Kidney (tissue), 14 donors: ENCODE results near the gene DMWD. TPM values are rescaled to one million over a fixed set of nuclear protein-coding genes. Genes with fewer than 3 reads are reported as not detected.
"Not testable (repeated sequence)": the region's sequence is repeated elsewhere in the genome, so short reads cannot be mapped to it uniquely, and the experiment has no call there.

Experiments
- DNase-seq, 5 donors: peaks; one replicate each; pipeline ENCODE4 v3.0.0-alpha.2; 2013 to 2020
- FAIRE-seq: peaks from 2 replicates; lab custom pipeline; 2012; peaks lifted over from hg19 to GRCh38; lab: Jason Lieb, UNC
- H3K27ac ChIP-seq, 2 donors: one replicate each; pipeline ENCODE4 v1.7.0; 2013; ENCODE audit warnings: low read depth in 2 of 2, low read length in 2 of 2, inconsistent platforms in 1 of 2
- H3K27me3 ChIP-seq: one replicate; pipeline ENCODE4 v1.7.1; 2013; ENCODE audit warnings: low read length, inconsistent platforms; ENCODE audit not compliant: control insufficient read depth, insufficient read depth
- H3K36me3 ChIP-seq, 3 donors: one replicate each; pipeline versions ENCODE4 v1.7.0 to v1.7.1; 2013; ENCODE audit warnings: low read length in 3 of 3, control low read depth in 1 of 3, inconsistent platforms in 1 of 3; ENCODE audit not compliant: insufficient read depth in 3 of 3, control insufficient read depth in 2 of 3
- H3K4me1 ChIP-seq, 3 donors: one replicate each; pipeline versions ENCODE4 v1.7.0 to v1.7.1; 2013; ENCODE audit warnings: low read length in 3 of 3, inconsistent platforms in 1 of 3, low read depth in 1 of 3; ENCODE audit not compliant: control insufficient read depth in 2 of 3, insufficient read depth in 2 of 3
- H3K4me3 ChIP-seq, 3 donors: one replicate each; pipeline versions ENCODE4 v1.7.0 to v1.8.1; 2013; ENCODE audit warnings: low read length in 3 of 3, control low read depth in 1 of 3, inconsistent platforms in 1 of 3
- H3K9ac ChIP-seq, 3 donors: one replicate each; pipeline versions ENCODE4 v1.7.0 to v1.7.1; 2013; ENCODE audit warnings: low read length in 3 of 3, control low read depth in 1 of 3, inconsistent platforms in 1 of 3
- H3K9me3 ChIP-seq, 3 donors: one replicate each; pipeline versions ENCODE4 v1.7.0 to v1.7.1; 2013; ENCODE audit warnings: low read length in 3 of 3, control low read depth in 1 of 3, inconsistent platforms in 1 of 3; ENCODE audit not compliant: control insufficient read depth in 2 of 3, insufficient read depth in 1 of 3
- intact Hi-C: fragments of 100-400 bp; cut with DNase I; formaldehyde crosslinking; loops from one replicate; pipeline ENCODE4 v1.11.1; 2022
- polyA plus RNA-seq: library from polyadenylated mRNA; stranded (reverse); fragments of 350-450 nt; fragmentation: Illumina TruSeq; extraction: RNeasy Lipid Tissue Mini Kit (QIAGEN cat#74804); gene quantifications from one replicate; pipeline ENCODE4 v1.2.3, GENCODE V29; 2014; ENCODE audit warnings: low read depth, low replicate concordance; ENCODE audit not compliant: insufficient read depth
- total RNA-seq: library from RNA; stranded (reverse); fragmentation: NEBNext Ultra II Directional; extraction: Animal tissue kit (Norgen Biotek cat#: 25700); gene quantifications from one replicate; pipeline ENCODE4 v1.2.1, GENCODE V29; 2021
- TF ChIP-seq, protein P1 (sequence below): IDR thresholded peaks from 3 replicates; pipeline ENCODE4 v1.5.1; 2012; ENCODE audit warnings: mild to moderate bottlenecking, moderate library complexity, borderline replicate concordance; ENCODE audit not compliant: insufficient read depth; ENCODE audit errors: extremely low read depth
- donor health status: control.
- donor health status: control.
- donor health status: control.
- donor health status: control.
- donor health status: control.
- donor health status: DM: yes; HTN: yes; CAD: no.
- donor health status: Normal renal cell carcinoma (clear cell type).

Gene DMWD
- total and polyA plus RNA-seq, 2 donors from 2014 or later, result 22.2 to 60.9 TPM

DNA sequence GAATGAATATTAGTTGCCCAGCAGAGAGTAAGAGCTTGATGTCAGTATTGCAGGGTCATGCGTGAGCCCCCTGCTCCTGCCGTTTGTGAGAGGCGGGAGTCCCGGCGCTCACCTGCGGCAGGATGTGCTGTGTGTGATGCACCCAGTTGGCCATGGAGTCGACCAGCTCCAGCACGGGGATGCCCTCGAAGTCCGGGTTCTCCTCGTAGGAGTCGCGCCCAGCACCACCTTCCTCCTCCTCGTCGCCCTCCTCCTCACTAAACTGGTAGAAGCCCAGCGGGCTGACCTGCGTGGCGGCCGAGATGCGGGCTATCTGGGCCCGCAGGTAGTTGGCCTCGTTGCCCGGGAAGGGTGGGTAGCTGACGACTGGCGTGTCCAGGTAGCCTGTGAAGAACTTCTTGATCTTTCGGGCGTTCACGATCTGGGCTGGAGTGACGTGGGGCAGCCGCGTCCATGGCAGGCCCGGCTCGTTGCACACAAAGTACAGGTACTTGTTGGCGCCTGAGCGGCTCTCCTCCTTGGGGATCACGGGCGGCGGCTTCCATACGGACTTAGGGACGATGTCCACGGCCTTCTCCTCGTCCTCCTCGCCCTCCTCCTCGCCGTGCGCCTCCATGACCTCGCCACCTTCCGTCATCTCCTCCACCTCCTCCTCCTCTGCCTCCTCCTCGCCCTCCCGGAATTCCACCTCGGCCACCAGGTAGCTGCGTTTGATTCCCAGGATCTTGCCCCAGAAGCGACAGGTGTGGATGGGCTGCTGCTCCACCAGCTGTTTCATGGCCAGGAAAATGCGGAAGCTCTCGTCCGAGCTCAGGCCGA is 11.7 kb upstream of the DMWD start:
- intact Hi-C loops, result no loop called here
- Histone ChIP-seq H3K27ac (no peak overlapping the region), H3K9me3 (no peaks in the 10 kb centered on the region), H3K27me3 (no peaks in the 10 kb centered on the region), H3K9ac (no peak overlapping the region), H3K36me3 (no peaks in the 10 kb centered on the region), H3K4me3 (no peak overlapping the region), H3K4me1 (no peaks in the 10 kb centered on the region)
- DNase-seq, result no peak
- FAIRE-seq, result no peak
- TF ChIP-seq, protein P1, sequence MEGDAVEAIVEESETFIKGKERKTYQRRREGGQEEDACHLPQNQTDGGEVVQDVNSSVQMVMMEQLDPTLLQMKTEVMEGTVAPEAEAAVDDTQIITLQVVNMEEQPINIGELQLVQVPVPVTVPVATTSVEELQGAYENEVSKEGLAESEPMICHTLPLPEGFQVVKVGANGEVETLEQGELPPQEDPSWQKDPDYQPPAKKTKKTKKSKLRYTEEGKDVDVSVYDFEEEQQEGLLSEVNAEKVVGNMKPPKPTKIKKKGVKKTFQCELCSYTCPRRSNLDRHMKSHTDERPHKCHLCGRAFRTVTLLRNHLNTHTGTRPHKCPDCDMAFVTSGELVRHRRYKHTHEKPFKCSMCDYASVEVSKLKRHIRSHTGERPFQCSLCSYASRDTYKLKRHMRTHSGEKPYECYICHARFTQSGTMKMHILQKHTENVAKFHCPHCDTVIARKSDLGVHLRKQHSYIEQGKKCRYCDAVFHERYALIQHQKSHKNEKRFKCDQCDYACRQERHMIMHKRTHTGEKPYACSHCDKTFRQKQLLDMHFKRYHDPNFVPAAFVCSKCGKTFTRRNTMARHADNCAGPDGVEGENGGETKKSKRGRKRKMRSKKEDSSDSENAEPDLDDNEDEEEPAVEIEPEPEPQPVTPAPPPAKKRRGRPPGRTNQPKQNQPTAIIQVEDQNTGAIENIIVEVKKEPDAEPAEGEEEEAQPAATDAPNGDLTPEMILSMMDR, result no peak

DNA sequence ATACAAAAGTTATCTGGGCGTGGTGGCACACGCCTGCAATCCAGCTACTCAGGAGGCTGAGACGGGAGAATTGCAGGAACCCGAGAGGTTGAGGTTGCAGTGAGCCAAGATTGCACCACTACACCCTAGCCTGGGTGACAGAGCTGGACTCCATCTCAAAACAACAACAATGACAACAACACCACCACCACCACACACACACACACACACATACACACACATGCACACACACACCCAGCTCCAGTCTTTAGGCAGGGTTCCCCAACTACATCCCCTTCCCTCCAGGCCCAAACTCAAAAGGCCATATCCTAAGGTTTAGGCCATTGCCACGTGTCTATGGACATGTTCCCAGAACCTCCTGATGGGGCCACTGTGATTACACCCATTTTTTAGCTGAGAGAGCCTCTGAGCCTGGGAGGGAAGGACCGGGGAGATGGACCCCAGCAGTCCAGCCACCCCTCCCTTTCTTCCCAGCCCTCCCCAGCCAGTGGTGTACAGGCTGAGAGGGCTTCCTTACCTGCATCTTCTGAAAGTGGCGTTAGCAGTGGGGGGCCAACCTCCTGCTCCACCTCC is 9.0 kb upstream of the DMWD start:
- no peaks in the 10 kb centered on the region for H3K4me1 ChIP-seq
- no peaks in the 10 kb centered on the region for H3K27me3 ChIP-seq
- H3K36me3 ChIP-seq, result no peaks in the 10 kb centered on the region
- DNase-seq (no peak), FAIRE-seq (no peak)
- intact Hi-C loops, result no loop called here
- TF ChIP-seq, protein P1, result no peak
- H3K9me3 ChIP-seq, result no peaks in the 10 kb centered on the region
- H3K4me3 ChIP-seq, result no peak overlapping the region
- H3K27ac ChIP-seq, result no peak overlapping the region
- no peak overlapping the region for H3K9ac ChIP-seq

DNA sequence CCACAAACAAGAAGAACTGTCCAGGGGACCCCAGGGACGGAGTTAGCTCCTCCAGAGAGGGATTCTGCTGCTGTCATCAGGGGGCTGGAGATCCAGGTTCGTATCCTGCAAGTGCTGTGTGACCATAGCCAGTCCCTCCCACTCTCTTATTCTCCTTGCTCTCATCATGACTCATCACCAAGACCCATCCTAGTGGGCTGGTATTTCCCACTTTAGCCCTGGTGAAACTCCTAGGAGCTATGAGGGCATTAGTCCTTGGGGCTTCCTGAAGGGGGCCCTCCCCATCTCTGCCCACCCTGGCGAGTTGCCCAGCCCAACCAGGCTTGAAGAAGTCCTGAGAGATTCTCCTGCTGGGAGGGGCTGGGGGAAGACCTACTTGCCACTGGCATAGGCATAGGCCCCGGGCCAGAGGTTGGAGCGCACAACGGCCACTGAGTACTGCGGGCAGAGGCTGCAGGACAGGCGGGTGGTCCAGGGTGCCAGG is 7.5 kb upstream of the DMWD start:
- intact Hi-C loops, result no loop called here
- H3K9ac ChIP-seq, result no peak overlapping the region
- no peaks in the 10 kb centered on the region for H3K4me1 ChIP-seq
- TF ChIP-seq, protein P1, result no peak
- no peak overlapping the region for H3K27ac ChIP-seq
- FAIRE-seq, result no peak
- peak in 2 of 5 donors; percentile 28 to 76 for DNase-seq
- no peaks in the 10 kb centered on the region for H3K9me3 ChIP-seq
- H3K27me3 ChIP-seq, result no peaks in the 10 kb centered on the region
- H3K36me3 ChIP-seq, result no peaks in the 10 kb centered on the region
- H3K4me3 ChIP-seq, result no peak overlapping the region

DNA sequence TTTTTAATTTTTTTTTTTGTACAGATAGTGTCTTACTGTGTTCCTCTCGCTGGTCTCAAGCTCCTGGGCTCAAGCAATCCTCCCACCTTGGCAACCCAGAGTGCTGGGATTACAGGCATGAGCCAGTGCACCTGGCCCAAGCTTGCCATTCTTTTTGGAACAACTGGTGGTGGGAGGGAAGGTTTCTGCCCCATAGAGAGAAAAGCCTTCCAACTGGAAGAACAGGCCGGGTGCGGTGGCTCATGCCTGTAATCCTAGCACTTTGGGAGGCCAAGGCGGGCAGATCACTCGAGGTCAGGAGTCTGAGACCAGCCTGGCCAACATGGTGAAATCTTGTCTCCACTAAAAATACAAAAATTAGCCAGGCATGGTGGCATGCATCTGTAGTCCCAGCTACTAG is 6.9 kb upstream of the DMWD start:
- H3K4me3 ChIP-seq, H3K27ac ChIP-seq, H3K27me3 ChIP-seq, intact Hi-C loops, FAIRE-seq, H3K9me3 ChIP-seq, H3K4me1 ChIP-seq, H3K9ac ChIP-seq, H3K36me3 ChIP-seq: not testable (repeated sequence)
- peak in 1 of 5 donors; percentile 45 for DNase-seq
